K562 (cell line): ENCODE measurements around the gene TCAP. TPM values are rescaled to one million over a fixed set of nuclear protein-coding genes. Genes with fewer than 3 reads are reported as not detected.
A peak's percentile ranks its signal among the peaks of the same experiment; 100 is the strongest.

Experiments
- ATAC-seq: fragments of 200-7000 bp; cut with Tn5 transposase; 3 replicates; pipeline ENCODE4 v1.9.1; 2020; ENCODE audit warnings: moderate library complexity
- BruUV-seq: library from RNA; stranded (reverse); fragments of 400-500 nt; replicated peaks from 2 replicates; lab custom pipeline; 2021; lab: Mats Ljungman, UMichigan
- CTCF ChIA-PET: fragments of 300-600 bp; formaldehyde crosslinking; extraction: SDS; loops from one replicate; lab custom pipeline; 2021; ENCODE audit warnings: low intra/inter-chr PET ratio; lab: Yijun Ruan, JAX
- POLR2A ChIA-PET: fragments of 300-600, 350-650 bp; sonication (Branson Sonifier 250); formaldehyde crosslinking; extraction: SDS; loops from one replicate; lab custom pipeline; 2021; ENCODE audit warnings: antibody characterized with exemption, inconsistent platforms; lab: Yijun Ruan, JAX
- DNase-seq, 4 experiments: peaks; one replicate each; pipeline versions ENCODE4 v3.0.0 to v3.0.0-alpha.2; 2011 to 2018; ENCODE audit warnings: low spot score in 3 of 4, mixed read lengths in 3 of 4; ENCODE audit errors: extremely low read depth in 1 of 4
- FAIRE-seq: peaks from 2 replicates; lab custom pipeline; 2011; peaks lifted over from hg19 to GRCh38; lab: Jason Lieb, UNC
- H2AFZ ChIP-seq: 2 replicates; pipeline ENCODE4 v1.6.0; 2011; ENCODE audit warnings: low read depth, low read length, control low read depth, inconsistent platforms
- H3K27ac ChIP-seq: fragments of 200-600 bp; 3 replicates; pipeline ENCODE4 v1.8.0; 2011; ENCODE audit warnings: low read depth, mild to moderate bottlenecking, control low read depth, inconsistent platforms, low read length, moderate library complexity, mixed read lengths; ENCODE audit errors: extremely low read depth
- H3K27me3 ChIP-seq, 2 experiments: fragments of 300-600 bp in 1 of 2; 2 replicates in 1 of 2; 3 replicates in 1 of 2; pipeline versions ENCODE4 v1.6.0 to v1.8.0; 2011; ENCODE audit warnings: inconsistent platforms in 2 of 2, low read length in 2 of 2, mild to moderate bottlenecking in 1 of 2, mixed read lengths in 1 of 2, moderate library complexity in 1 of 2; ENCODE audit not compliant: control insufficient read depth in 2 of 2, insufficient read depth in 2 of 2
- H3K36me3 ChIP-seq: fragments of 300-600 bp; 3 replicates; pipeline ENCODE4 v1.8.0; 2011; ENCODE audit warnings: mild to moderate bottlenecking, low read length, inconsistent platforms; ENCODE audit not compliant: control insufficient read depth, insufficient read depth
- H3K4me1 ChIP-seq, 2 experiments: fragments of 200-600 bp in 1 of 2; replicated peaks in 1 of 2; 2 replicates in 1 of 2; 3 replicates in 1 of 2; pipeline versions ENCODE4 v1.5.1 to v1.8.0; 2011; ENCODE audit warnings: inconsistent platforms in 2 of 2, low read length in 2 of 2, mild to moderate bottlenecking in 1 of 2, mixed read lengths in 1 of 2, moderate library complexity in 1 of 2; ENCODE audit not compliant: control insufficient read depth in 2 of 2, insufficient read depth in 2 of 2
- H3K4me2 ChIP-seq: 2 replicates; pipeline ENCODE4 v1.6.1; 2011; ENCODE audit warnings: low read length, control low read depth, inconsistent platforms, mixed read lengths; ENCODE audit not compliant: insufficient read depth
- H3K4me3 ChIP-seq: fragments of 200-600 bp; sonication (generic), shearing (Covaris generic); 2 replicates; pipeline ENCODE4 v1.5.1; 2016; ENCODE audit warnings: control low read depth, inconsistent platforms
- H3K79me2 ChIP-seq: fragments of 200-600 bp; 3 replicates; pipeline ENCODE4 v1.8.0; 2011; ENCODE audit warnings: low read length, inconsistent platforms; ENCODE audit not compliant: control insufficient read depth, insufficient read depth
- H3K9ac ChIP-seq, 2 experiments: 2 replicates each; pipeline versions ENCODE4 v1.6.0 to v1.6.1; 2011; ENCODE audit warnings: low read depth in 2 of 2, low read length in 2 of 2, control low read depth in 1 of 2, inconsistent platforms in 1 of 2, mild to moderate bottlenecking in 1 of 2, mixed read lengths in 1 of 2; ENCODE audit not compliant: insufficient read depth in 1 of 2
- H3K9me1 ChIP-seq: one replicate; pipeline ENCODE4 v1.6.0; 2011; ENCODE audit warnings: inconsistent platforms, mild to moderate bottlenecking, low read length, moderate library complexity; ENCODE audit not compliant: control insufficient read depth, insufficient read depth
- H3K9me3 ChIP-seq: replicated peaks from 2 replicates; pipeline ENCODE4 v1.5.1; 2011; ENCODE audit warnings: low read depth, low read length, inconsistent platforms; ENCODE audit not compliant: control insufficient read depth, insufficient read depth
- H4K20me1 ChIP-seq: replicated peaks from 2 replicates; pipeline ENCODE4 v1.6.1; 2011; ENCODE audit warnings: low read length, inconsistent platforms, mixed read lengths; ENCODE audit not compliant: control insufficient read depth, insufficient read depth
- BHLHE40 ChIP-seq: IDR thresholded peaks from 2 replicates; pipeline ENCODE4 v1.6.1; 2011; ENCODE audit warnings: low read length, improper control_type of control experiment
- ESRRA ChIP-seq: fragments of 450-650 bp; IDR thresholded peaks from 2 replicates; pipeline ENCODE4 v1.6.1; 2014; ENCODE audit warnings: low read depth, mild to moderate bottlenecking, moderate library complexity, borderline replicate concordance
- ETV1 ChIP-seq: fragments of 450-650 bp; conservative IDR thresholded peaks from 2 replicates; pipeline ENCODE4 v1.6.1; 2016; ENCODE audit warnings: missing genetic modification characterization, control low read depth, low read depth, missing compliant biosample characterization
- GATAD2A ChIP-seq: fragments of 450-650 bp; IDR thresholded peaks from 2 replicates; pipeline ENCODE4 v1.6.1; 2017
- GATAD2B ChIP-seq: fragments of 450-650 bp; IDR thresholded peaks from 2 replicates; pipeline ENCODE4 v1.6.1; 2017; ENCODE audit warnings: mild to moderate bottlenecking, borderline replicate concordance
- HIVEP1 ChIP-seq: fragments of 250-450 bp; sonication (Bioruptor Pico); IDR thresholded peaks from 2 replicates; pipeline ENCODE4 v1.4.0; 2020; ENCODE audit warnings: mild to moderate bottlenecking
- L3MBTL2 ChIP-seq: fragments of 450-650 bp; IDR thresholded peaks from 2 replicates; pipeline ENCODE4 v1.6.1; 2016; ENCODE audit warnings: mild to moderate bottlenecking, moderate library complexity
- MED1 ChIP-seq: sonication (generic); formaldehyde crosslinking; IDR thresholded peaks from 2 replicates; pipeline ENCODE4 v1.8.1; 2023; ENCODE audit warnings: missing genetic modification reagents, borderline replicate concordance
- MTA1 ChIP-seq: fragments of 450-650 bp; IDR thresholded peaks from 2 replicates; pipeline ENCODE4 v1.6.1; 2017; ENCODE audit warnings: borderline replicate concordance
- POLR2G ChIP-seq: fragments of 200-400 bp; formaldehyde crosslinking; IDR thresholded peaks from 2 replicates; pipeline ENCODE4 v1.6.1; 2017; ENCODE audit warnings: low read depth, mild to moderate bottlenecking, antibody characterized with exemption, low read length, moderate library complexity
- RBM39 ChIP-seq: fragments of 200-400 bp; formaldehyde crosslinking; optimal IDR thresholded peaks from 2 replicates; pipeline ENCODE3; 2018; ENCODE audit warnings: low read depth, low read length
- YBX1 ChIP-seq: fragments of 450-650 bp; IDR thresholded peaks from 2 replicates; pipeline ENCODE4 v1.7.1; 2016; ENCODE audit warnings: mild to moderate bottlenecking
- ZBTB7A ChIP-seq: IDR thresholded peaks from 2 replicates; pipeline ENCODE4 v1.6.1; 2011; ENCODE audit warnings: low read depth, mild to moderate bottlenecking, low read length, moderate library complexity, borderline replicate concordance; ENCODE audit not compliant: control insufficient read depth
- ZNF311 ChIP-seq: fragments of 250-450 bp; sonication (Bioruptor Pico); IDR thresholded peaks from 2 replicates; pipeline ENCODE4 v1.4.0; 2020; ENCODE audit warnings: mild to moderate bottlenecking, moderate library complexity
- ZNF436 ChIP-seq: fragments of 250-450, 450-650 bp; sonication (Bioruptor Pico); formaldehyde crosslinking; IDR thresholded peaks from 2 replicates; pipeline ENCODE4 v1.7.0; 2020; ENCODE audit warnings: mild to moderate bottlenecking
- ZNF696 ChIP-seq: fragments of 250-450 bp; sonication (Bioruptor Pico); conservative IDR thresholded peaks from 2 replicates; pipeline ENCODE4 v1.4.0; 2020; ENCODE audit warnings: mild to moderate bottlenecking, moderate library complexity
- WGBS: fragments of 100-300 bp; shearing (Covaris generic); methylation state at CpG from one replicate; pipeline ENCODE4 v1.1.6; 2016; ENCODE audit warnings: low coverage, mixed read lengths; ENCODE audit not compliant: insufficient coverage; ENCODE audit errors: missing lambda C conversion rate; 5-methylcytosine and 5-hydroxymethylcytosine counted together
- in situ Hi-C: fragments of 300-500 bp; cut with MboI; formaldehyde crosslinking; loops from 4 replicates; pipeline ENCODE4 v1.15.0; 2018; ENCODE audit warnings: inconsistent platforms, mixed read lengths
- intact Hi-C: fragments of 100-400 bp; cut with micrococcal nuclease; formaldehyde crosslinking; loops from 2 replicates; pipeline ENCODE4 v1.14.2; 2022
- polyA plus RNA-seq, 8 experiments: library from polyadenylated mRNA; depleted of rRNA in 4 of 8; stranded (reverse) in 5 of 8; unstranded in 3 of 8; fragments of >200 nt; fragmentation: Nextera tagmentation in 2 of 8; fragmentation: Illumina TruSeq in 1 of 8; extraction: Ambion mirVana in 2 of 8; extraction: Trizol in 1 of 8; gene quantifications; 2 replicates each; pipeline versions ENCODE4 v1.2.1 to v1.2.3, GENCODE V29; 2011 to 2014; ENCODE audit warnings: inconsistent platforms in 1 of 8, missing spikeins in 1 of 8
- total RNA-seq, 7 experiments: library from RNA; depleted of rRNA in 6 of 7; stranded (reverse); fragments of >200 nt in 6 of 7; fragmentation: Illumina TruSeq in 2 of 7; extraction: Trizol in 2 of 7; gene quantifications; 2 replicates each; pipeline versions ENCODE4 v1.2.1 to v1.2.3, GENCODE V29; 2011 to 2021; ENCODE audit warnings: low replicate concordance in 1 of 7
- TF ChIP-seq, protein P1 (sequence below): sonication (generic); formaldehyde crosslinking; IDR thresholded peaks from 2 replicates; pipeline ENCODE4 v1.5.0; 2020; ENCODE audit warnings: missing genetic modification reagents
- TF ChIP-seq, protein P2 (sequence below), 2 experiments: IDR thresholded peaks; 2 replicates each; pipeline ENCODE4 v1.6.1; 2011; ENCODE audit warnings: borderline replicate concordance in 1 of 2, control low read depth in 1 of 2, low read depth in 1 of 2, low read length in 1 of 2, mild to moderate bottlenecking in 1 of 2, mixed read lengths in 1 of 2, moderate library complexity in 1 of 2; ENCODE audit not compliant: insufficient read depth in 1 of 2, insufficient read length in 1 of 2, poor library complexity in 1 of 2, severe bottlenecking in 1 of 2; ENCODE audit errors: extremely low read depth in 1 of 2
- TF ChIP-seq, protein P3 (sequence below), 2 experiments: fragments of 450-650 bp; conservative IDR thresholded peaks; 2 replicates each; pipeline ENCODE4 v1.6.1; 2017; ENCODE audit warnings: mild to moderate bottlenecking in 2 of 2, moderate library complexity in 2 of 2

Gene TCAP
- total and polyA plus RNA-seq, 9 of the 15 experiments (the other 6 are each of a cell fraction or from before 2014, with no cell fraction given) = 0.33 to 1.4 (median 0.82) TPM; not detected in 2

- in situ Hi-C loops = no loop called here
- no peaks in the 10 kb centered on the region for H3K36me3 ChIP-seq
- H3K4me3 ChIP-seq = peak overlapping the region; percentile 44
- BruUV-seq = no TSS peak
- H3K27me3 ChIP-seq = peaks cover 6 to 41% of the 10 kb centered on the region in 2 experiments; a peak in 2 of 5 replicates
- peak overlapping the region in 1 of 2 experiments; percentile 89; a peak in 2 of 4 replicates for H3K9ac ChIP-seq
- H3K4me2 ChIP-seq = peak overlapping the region; percentile 43
- no peaks in the 10 kb centered on the region for H4K20me1 ChIP-seq
- H3K9me1 ChIP-seq = no peaks in the 10 kb centered on the region
- ATAC-seq (no peak), FAIRE-seq (no peak), DNase-seq (peak; percentile 26 to 77 (median 60))
- no peaks in the 10 kb centered on the region for H3K9me3 ChIP-seq
- no peaks in the 10 kb centered on the region for H3K79me2 ChIP-seq
- H3K4me1 ChIP-seq = peaks cover 3 to 24% of the 10 kb centered on the region in 2 experiments; a peak in 3 of 5 replicates
- POLR2A ChIA-PET = interaction anchor here (0.5 kb wide), 1 partner anchor 541 kb away, joined by 3 read pairs; no protein-coding TSS in a partner anchor
- 4% methylated on average over 36 of the region's 79 CpGs for WGBS
- CTCF ChIA-PET = interaction anchor here (0.6 kb wide), 1 partner anchor 76 kb away, joined by 3 read pairs; no protein-coding TSS in a partner anchor
- intact Hi-C loops = loop anchor here (5.0 kb wide), 1 partner anchor 410 kb away; no protein-coding TSS in a partner anchor
- H3K27ac ChIP-seq = no peak overlapping the region
- H2AFZ ChIP-seq = peak overlapping the region; percentile 61
- TF ChIP-seq, protein P1, sequence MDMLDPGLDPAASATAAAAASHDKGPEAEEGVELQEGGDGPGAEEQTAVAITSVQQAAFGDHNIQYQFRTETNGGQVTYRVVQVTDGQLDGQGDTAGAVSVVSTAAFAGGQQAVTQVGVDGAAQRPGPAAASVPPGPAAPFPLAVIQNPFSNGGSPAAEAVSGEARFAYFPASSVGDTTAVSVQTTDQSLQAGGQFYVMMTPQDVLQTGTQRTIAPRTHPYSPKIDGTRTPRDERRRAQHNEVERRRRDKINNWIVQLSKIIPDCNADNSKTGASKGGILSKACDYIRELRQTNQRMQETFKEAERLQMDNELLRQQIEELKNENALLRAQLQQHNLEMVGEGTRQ = no peak
- TF ChIP-seq ZNF696 (CRISPR knock-in tag) = no peak
- no peak for TF ChIP-seq ETV1 (tag)
- TF ChIP-seq GATAD2B = 0 out of 2 replicates have a peak, but pooled peaks have one; percentile 31
- TF ChIP-seq MED1 (CRISPR knock-in tag) = no peak
- TF ChIP-seq ESRRA = 0 out of 2 replicates have a peak, but pooled peaks have one; percentile 5
- TF ChIP-seq, protein P2, sequence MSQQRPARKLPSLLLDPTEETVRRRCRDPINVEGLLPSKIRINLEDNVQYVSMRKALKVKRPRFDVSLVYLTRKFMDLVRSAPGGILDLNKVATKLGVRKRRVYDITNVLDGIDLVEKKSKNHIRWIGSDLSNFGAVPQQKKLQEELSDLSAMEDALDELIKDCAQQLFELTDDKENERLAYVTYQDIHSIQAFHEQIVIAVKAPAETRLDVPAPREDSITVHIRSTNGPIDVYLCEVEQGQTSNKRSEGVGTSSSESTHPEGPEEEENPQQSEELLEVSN (IDR thresholded peaks at IDR 0.05; ENCODE audit: borderline replicate concordance in 1 of 2, extremely low read depth in 1 of 2, insufficient read depth in 1 of 2, insufficient read length in 1 of 2, low read depth in 1 of 2, low read length in 1 of 2, poor library complexity in 1 of 2, severe bottlenecking in 1 of 2) = peak; percentile 55 to 92
- TF ChIP-seq HIVEP1 (CRISPR knock-in tag) = no peak
- no peak for TF ChIP-seq GATAD2A
- TF ChIP-seq ZNF311 = no peak
- TF ChIP-seq MTA1 = no peak
- TF ChIP-seq POLR2G = no peak
- no peak for TF ChIP-seq YBX1
- TF ChIP-seq L3MBTL2 = peak; percentile 48; the same call in 1 of the 2 replicates
- TF ChIP-seq, protein P3, sequence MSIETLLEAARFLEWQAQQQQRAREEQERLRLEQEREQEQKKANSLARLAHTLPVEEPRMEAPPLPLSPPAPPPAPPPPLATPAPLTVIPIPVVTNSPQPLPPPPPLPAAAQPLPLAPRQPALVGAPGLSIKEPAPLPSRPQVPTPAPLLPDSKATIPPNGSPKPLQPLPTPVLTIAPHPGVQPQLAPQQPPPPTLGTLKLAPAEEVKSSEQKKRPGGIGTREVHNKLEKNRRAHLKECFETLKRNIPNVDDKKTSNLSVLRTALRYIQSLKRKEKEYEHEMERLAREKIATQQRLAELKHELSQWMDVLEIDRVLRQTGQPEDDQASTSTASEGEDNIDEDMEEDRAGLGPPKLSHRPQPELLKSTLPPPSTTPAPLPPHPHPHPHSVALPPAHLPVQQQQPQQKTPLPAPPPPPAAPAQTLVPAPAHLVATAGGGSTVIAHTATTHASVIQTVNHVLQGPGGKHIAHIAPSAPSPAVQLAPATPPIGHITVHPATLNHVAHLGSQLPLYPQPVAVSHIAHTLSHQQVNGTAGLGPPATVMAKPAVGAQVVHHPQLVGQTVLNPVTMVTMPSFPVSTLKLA (conservative IDR thresholded peaks at IDR 0.05) = no peak
- peak; percentile 74; the same call in 1 of the 2 replicates for TF ChIP-seq ZBTB7A
- peak; percentile 82 for TF ChIP-seq BHLHE40
- peak; percentile 91 for TF ChIP-seq ZNF436
- no peak for TF ChIP-seq RBM39
Observed at GRCh38 chr17:39617446-39618245, 47.5 kb upstream of the TCAP start.
